NCI-H82 treated with DMSO at 0.1 percent for 48 hours (cell line): ENCODE data around the gene RNF144A.

Source experiments
- DNase-seq: peaks from one replicate; lab custom pipeline; 2025; ENCODE audit not compliant: unreplicated experiment; lab: John Stamatoyannopoulos, UW

Gene RNF144A

DNA sequence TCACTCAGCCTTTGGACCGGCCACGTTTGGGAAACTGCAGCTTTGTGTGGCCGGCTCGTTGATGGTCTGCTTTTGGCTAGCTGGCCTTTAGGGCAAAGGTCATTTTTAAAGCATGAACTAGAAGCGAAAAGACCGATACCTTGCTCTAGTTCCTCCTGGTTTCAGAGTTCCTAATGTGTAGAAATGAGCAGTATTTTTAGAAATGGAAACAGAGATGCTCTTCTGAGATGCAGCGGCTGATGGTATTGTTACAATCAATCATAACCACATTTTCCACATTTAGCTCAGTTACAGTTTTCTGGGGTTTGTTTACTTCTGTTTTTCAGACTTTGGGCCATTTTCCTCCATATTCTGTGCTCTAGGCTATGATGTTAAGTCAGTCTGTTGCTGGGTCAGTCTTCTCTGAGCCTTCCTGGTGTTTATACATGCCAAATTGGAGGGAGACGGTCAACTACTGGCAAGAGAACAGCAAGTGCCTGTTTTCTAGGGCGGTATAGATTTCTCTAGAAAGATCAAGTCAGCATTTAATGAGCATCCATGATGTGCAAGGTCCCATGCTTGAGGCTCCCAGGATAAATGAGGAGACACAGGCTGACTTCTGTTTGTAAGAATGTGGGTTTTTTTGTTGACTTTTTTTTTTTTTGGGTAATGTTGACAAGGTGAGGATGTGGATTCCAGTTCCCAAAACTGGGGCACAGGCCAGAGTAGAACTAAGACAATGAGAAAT lies 28.0 kb downstream of the RNF144A start:
- no peak for DNase-seq

GRCh38 chr2:6945821-6946220 lies 28.6 kb downstream of the RNF144A start:
- no peak for DNase-seq

DNA sequence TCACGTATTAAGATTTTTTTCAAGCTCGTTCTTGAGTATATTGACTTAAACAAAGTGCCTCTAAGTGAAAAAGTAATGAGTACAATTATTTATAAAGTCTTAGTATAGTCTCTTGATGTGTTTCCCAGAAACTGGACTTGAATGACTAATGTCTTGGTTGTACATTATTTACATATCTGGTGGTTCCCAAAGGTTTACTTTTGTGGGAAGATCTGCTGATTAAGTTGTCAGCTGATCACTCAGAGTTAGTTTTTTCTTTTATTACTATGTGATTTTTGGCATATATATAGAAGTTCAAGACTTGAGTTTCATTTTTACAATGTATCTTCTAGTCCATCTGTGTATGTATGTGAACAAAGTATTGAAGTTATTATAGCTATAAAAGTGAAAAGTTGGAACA lies 29.5 kb downstream of the RNF144A start:
- no peak for DNase-seq

GRCh38 chr2:6947929-6948676 lies 30.9 kb downstream of the RNF144A start:
- DNase-seq, result no peak

DNA sequence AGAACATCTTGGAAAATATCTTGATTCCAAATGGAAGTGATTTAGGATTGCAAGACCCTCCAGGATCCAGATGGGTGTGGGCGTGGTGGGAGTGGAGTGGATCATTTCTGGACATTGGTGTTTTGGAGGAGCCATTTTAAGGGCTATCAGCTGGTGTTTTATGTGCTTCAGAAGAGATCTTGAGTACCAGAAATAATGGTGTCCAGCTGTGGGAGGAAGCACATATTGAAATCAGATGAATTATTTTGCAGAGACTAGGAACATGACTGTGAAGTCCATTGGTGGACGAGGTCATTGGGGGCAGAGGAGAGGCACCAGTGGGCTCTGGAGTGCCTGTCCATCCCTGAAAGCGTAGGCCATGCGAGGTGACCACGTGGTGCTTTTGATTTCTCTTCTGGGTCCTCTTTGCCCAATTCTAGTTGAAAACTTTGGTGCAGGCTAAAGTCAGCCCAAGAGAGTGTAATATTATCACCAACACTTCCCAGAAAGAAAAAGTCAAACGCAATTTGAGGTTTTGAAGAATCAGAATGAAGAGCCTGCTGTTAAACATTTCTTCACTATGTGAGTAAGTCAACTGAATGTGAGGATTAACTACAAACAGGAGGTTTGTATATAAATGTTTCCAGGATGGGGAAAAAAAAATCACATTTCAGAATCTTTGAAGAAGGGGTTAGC lies 31.6 kb downstream of the RNF144A start:
- no peak for DNase-seq

- DNase-seq, result no peak
Measured at GRCh38 chr2:6951046-6951445, 33.8 kb downstream of the RNF144A start.

DNA sequence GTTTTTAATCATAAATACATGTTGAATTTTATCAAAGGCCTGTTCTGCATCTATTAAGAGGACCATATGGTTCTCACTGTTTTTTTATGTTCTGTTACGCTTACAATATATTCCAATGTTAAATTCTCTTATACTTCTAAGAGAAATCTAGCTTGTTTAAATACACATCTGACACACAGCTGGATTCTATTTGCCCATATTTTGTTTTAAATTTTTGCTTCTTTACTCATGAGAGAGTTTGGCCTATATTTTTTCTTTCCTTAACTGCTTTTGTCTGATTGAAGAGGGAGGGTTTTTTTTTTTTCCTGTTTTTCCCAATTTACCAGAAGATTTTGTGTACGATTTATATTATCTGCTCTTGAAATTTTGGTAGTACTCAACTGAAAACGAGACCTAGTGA lies 34.9 kb downstream of the RNF144A start:
- no peak for DNase-seq

- DNase-seq, result no peak
Measured at GRCh38 chr2:6954586-6954985, 37.4 kb downstream of the RNF144A start.

DNA sequence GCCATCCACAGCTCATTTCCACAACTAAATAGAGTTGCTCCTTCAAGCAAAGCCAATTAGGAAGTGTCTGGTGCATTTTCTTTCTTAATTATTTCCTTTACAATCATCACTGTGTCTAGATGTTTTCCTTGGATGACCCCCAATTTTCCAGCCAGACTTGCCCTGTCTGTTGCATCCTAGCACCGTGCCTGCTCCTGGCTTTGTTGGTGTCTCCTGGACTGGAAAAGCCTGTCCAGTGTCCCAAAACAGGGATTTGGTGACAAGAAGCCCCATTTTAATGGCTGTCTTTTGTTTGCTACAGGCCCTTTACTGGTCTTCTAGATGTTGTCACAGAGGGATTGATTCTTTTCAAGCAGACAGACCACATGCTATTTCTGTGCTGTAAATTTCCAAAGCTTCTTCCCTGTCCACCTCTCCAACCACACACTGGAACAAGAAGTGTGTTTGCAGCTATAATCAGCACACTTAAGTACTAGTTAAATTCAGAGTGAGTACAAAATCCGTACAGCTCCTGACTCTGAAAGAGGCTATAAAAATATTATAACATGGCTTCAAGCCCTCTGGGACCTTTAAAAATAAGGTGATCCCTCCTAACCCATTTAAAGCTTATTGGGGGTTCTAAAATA lies 38.4 kb downstream of the RNF144A start:
- no peak for DNase-seq

DNA sequence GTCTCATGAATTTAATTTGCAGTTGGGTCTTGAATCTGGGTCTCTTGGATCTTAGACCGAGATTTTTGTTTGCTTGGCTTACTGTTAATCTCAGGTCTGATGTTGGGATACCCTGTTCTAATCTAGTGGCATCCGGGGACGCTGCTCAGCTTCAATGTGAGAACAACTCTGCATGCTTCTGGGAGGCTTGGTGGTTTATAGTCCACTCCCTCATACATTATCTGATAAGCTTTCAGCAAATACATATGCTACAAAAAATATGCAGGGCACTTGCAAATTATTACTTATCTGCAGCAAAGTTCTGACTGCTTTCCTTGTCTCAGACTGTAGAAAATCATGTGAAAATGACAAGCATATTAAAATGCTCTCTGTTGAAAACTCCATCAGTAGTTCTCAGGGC lies 39.4 kb downstream of the RNF144A start:
- no peak for DNase-seq

DNA sequence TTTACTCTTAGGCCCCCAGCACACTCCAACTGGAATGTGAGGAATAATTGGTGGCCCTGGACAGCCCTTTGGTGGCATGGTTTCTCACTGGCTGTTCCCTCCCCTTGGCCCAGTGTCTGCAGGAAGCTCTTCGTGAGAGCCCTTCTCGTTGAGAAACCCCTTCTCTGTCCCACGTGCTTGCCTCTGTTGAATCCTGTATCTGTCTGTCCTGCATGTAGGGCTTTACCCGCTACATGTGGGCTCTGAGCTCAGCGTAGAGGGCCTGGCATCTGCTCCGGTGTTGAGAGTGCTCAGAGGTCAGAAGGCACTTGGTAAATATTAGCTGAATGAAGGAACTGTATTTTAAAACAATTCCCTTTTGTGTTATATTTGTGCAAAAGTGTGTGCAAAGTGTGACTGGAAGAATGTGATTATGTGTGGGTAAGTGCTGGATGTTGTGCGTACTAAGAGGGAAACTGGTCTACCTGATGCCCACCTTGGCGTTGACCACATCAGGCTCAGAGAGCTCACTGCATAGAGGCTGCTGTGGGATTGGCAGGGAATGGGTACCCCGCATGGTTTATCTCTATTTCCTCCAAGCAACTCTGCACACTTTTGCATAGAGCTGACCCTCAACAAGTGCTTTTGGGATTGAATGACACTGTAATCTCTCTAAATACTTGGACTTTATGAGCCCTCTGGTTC lies 40.0 kb downstream of the RNF144A start:
- DNase-seq, result no peak

- DNase-seq, result peak; percentile 97
Measured at GRCh38 chr2:6957910-6958615, 40.9 kb downstream of the RNF144A start.

DNA sequence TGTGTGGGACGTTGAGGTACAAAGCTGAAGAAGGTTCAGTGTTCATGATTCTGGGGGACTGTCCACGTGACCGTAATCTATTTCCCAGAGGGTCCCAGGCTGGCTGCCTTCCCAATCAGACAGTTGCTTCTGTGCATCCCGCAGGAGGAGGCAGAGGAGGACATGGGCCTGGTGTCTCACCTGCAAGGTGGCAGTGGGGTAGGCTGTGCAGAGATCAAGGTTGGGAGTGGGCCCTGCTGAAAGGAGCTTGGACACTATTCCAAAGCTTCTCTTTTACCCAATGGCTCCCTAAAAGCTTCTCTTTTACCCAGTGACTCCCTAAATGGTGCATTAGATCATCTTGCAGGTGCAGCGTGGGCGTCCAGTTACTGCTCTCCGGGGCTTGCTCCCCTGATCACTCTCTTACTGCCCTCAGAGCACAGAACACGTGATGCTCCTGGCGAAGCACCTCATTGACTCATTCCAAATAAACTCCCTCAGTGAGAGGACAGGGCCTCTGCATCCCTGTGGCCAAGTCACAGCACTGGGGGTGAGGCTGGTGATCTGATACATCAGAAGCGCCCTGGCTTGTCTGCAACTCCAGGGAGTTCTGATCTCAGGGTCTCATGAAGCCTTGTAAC lies 41.5 kb downstream of the RNF144A start:
- no peak for DNase-seq

GRCh38 chr2:6959751-6960150 lies 42.5 kb downstream of the RNF144A start:
- DNase-seq, result no peak

- no peak for DNase-seq
Measured at GRCh38 chr2:6960659-6961058, 43.4 kb downstream of the RNF144A start.

GRCh38 chr2:6963727-6964126 lies 46.5 kb downstream of the RNF144A start:
- no peak for DNase-seq

- DNase-seq, result no peak
Measured at GRCh38 chr2:6965071-6965795, 48.0 kb downstream of the RNF144A start.

GRCh38 chr2:6966446-6966940 lies 49.3 kb downstream of the RNF144A start:
- peak; percentile 16 for DNase-seq

DNA sequence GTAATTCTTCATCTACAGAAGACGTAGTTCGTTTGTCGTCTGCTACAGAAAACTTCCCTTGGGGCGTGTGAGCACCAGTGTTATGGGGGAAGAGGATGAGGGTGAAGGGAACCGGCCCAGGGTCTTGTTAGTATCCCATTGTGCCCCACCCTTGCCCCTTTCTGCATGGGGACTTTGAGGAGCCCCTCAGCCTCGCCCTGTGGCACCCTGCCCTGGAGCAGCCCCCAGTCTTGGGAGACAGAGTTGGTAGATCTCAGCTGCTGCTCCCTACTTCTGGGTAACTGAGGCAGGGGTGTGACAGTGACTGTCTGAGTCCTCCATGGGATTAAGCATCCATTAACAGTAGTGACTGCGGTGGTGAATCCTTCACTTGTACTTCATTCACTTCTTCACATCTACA lies 50.1 kb downstream of the RNF144A start:
- DNase-seq, result no peak
